Stimulated activated CD8-positive, alpha-beta memory T cell treated with anti-CD3 and anti-CD28 coated beads, Interleukin-15, amount 100 ng/mL, for 24 hours (primary cell): ENCODE data around the gene UBR4.

ENCODE experiments used
- DNase-seq: peaks from one replicate; pipeline ENCODE4 v3.0.0-alpha.2; 2020; ENCODE audit warnings: low read depth

UBR4 gene

DNA sequence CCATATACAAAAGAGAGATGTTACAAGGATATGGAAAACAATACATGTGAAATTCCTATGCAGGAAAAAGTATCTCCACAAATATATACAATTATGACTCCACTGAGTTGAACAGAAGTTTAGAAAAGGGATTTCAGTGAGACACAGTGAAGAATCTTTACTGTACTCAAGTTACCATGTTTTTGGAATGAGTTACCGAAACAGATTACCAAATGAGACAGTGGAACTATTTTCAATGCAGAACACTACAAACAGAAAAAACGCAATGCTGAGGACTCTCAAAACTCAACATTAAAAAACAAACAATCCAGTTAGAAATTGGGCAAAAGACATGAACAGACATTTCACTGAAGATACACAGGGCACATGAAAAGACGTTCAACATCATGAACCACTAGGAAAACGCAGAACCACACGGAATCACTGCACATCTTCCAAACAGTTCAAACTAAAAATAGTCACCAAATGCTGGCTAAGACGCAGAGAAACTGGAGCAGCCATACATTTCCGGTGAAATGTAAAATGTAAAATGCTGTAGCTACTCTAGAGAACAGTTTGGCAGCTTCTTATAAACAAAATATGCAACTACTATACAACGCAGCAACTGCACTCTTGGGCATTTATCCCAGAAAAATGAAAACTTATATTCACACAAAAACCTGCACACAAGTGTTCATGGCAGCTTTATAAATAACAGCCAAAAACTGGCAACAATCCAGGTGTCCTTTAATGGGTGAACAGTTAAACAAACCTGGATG, 118.7 kb downstream of the UBR4 start:
- DNase-seq, result no peak

DNA sequence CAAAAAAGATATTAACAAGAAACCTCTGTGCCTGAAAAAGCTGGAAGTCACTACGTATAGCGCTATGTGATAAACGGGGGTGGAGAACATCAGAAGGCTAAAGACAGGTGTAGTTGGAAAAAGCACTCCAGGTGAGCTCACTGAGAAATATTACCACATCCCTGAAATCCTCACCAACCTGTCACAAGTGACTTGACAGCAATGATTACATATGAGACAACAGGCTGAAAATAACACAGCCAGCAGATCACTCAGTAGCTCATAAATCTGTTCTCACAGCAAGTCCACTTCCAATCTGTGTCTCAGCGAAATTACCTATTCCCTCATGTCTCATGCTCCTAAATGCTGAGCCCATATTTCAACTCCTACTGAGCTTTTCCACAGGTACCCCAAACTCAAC, 120.5 kb downstream of the UBR4 start:
- DNase-seq, result no peak

DNA sequence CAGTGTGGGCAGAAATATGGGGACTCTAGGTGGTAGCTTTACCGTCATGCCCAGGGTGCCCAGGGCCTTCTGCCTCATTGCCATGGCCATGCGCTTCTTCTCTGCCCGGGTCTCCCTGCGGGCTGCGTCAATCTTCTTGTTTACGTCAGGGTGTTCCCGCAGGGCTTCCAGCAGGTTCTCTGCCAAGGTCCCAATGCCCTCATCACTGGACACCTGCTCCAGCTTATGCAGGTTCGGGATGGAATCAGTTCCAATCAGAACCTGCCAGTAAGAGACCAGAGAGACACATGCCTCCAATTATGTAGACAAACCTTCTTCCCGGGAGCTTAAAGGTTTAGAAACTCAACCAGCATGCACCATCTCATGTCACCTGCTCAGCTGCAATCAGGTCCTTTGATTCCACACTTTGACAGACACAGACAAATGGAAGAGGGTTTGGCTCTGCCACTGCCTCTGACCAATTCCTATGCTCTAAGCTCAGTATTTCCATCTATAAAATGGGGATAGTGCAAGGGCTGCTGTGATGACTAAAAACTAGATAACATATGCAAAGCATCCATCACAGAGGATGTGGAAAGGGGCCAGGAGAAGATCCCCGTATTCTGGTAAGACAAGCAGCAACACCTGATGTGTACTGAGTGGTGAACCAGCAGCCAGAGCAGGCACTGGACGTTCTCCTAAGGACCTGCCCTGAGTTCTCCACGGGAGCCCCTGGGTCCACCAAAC, 121.2 kb downstream of the UBR4 start:
- no peak for DNase-seq

DNA sequence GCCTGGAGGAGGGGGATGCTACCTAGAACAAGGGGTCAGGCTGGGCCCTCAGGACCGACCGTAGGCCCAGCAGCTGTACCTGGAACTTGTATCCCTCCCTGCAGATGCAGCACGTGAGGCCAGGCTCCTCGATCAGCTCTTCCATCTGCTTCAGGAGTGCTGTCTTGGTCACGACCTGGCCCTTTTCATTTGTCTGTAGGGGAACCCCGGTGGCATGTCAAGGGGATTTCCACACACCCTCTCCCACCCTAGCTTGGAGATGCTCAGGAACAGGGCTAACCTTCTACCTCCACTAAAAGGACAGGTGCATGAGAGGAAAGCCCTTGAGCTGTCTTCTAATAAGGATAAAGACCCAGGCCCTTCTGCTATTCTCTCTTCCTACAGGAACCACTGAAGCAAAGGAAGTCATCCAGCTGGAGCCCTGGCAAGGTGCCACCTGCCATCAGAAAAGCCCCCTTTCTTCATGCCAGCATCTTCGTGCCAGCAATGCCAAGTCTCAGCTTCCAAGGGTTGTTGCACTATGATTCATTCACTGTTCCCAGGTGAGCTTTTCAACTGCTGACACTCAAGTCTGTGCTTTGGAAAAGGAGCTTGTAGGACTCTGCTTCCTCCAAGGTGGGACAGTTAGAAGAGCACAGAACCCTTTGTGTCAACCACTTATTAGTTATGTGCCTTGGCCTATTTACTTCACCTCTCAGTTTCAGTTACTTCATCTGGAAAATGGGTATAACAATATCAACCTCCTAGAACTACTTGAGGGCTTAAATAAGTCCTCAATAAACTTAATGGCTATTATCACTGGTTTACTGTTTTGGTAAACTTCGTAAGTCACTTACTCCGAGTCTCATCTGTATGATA, 122.1 kb downstream of the UBR4 start:
- DNase-seq, result no peak

DNA sequence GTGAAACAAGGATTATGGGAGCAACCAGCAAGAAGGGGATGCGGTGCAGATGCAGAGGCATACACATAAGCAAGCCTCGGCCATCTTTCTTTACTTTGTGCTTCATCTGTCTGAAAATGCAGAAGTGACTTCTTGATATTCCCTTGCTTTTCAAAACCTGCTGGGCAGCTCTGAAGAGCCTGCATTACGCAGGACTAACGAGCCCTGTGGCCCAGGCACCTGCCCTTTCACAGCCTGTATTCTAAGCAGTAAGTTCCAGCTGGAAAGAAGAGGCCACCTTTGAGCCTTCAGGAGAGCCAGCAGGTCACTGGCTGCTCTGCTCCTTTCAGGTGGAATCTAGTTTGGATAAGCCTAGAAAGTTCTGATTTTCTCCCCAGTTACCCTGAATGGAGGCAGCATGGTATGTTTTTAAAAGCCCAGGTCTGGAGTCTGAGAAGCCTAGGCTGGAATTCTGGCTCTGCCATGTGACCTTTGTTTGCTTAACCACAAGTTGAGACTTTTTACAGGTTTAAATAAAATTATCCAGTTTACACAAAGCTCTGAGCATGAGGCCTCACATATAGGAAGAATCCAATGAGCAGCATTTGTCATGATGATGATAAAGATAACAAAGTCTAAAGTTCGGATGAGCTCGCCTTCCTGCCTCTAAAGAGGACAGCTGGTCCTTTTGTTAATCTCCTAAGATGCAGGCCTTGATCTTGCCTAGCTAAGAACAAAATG, 122.9 kb downstream of the UBR4 start:
- DNase-seq, result no peak

DNA sequence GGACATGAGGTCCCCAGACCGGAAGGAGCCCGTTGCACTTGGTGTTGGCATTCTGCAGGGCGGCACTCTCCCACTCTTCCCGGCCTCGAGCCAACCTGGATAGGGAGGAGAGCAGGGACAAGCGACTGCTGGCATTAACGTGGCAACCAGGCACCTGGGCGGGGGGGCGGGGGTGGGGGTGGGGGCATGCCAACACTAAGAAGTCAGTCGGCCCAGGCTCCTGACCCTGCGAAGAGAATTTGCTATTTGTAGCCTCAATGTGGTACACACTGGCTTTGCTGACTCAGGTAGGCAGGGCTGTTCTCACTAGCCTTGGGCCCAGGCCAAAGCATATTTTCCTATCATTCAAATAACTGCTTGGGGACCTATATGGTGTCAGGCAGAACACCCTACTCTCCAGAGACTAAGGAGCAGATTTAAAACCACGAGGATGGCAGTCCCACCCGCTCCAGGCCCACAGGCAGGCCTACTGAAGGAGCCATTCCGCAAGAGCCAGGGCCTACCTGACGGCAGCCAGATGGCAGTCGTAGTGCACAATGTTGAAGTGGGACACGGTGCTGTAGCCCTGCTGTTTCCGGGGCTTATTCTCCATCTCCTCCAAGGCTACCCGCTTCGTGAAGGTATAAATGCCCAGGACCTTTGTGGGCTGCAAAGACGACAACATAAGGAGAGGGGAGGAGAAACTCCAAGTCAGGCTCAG, 123.7 kb downstream of the UBR4 start:
- no peak for DNase-seq

DNA sequence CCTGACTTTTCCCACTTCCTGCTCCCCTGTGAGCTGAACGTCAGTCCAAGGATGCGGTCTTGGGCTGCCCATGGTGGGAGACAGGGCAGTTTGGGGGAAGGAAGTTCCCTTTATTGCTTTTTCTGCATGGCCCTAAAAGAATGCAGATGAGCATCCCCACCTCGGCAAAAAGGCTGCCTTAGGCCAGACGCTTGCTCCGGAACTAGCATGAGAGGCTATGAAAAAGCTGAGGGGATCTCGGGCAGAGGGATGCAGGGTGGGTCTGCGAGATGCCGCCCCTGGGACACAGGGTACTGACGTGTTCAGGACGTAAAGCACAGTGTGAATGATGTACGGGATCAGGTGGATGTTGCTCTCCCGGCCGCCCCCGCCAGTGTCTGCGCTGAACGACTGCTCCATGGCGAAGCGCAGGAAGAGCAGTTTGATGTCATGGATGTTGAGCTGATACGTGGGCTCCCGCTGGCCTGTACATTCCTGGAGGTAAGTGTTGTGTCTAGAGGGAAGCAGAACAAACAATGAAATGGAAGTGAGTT, 125.8 kb downstream of the UBR4 start:
- no peak for DNase-seq

DNA sequence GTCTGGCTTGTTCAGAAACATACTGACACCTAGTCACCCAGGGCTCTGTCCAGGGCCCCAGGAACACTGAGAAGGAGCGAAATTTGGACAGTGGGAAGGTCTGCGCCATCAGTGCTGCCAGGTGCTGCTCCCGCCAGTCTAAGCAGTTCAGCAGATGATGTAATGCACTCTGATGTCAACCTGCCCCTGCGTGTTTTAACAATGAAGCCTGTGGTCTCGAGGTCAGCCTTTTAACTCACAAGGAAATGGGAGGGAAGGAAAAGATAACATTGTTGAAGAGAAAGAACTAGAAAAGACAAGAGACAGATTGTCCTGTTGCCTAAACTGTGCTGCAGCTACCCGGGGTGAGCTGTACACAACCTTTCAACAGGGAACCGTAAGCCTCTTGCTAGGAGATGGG, 127.0 kb downstream of the UBR4 start:
- DNase-seq, result no peak

DNA sequence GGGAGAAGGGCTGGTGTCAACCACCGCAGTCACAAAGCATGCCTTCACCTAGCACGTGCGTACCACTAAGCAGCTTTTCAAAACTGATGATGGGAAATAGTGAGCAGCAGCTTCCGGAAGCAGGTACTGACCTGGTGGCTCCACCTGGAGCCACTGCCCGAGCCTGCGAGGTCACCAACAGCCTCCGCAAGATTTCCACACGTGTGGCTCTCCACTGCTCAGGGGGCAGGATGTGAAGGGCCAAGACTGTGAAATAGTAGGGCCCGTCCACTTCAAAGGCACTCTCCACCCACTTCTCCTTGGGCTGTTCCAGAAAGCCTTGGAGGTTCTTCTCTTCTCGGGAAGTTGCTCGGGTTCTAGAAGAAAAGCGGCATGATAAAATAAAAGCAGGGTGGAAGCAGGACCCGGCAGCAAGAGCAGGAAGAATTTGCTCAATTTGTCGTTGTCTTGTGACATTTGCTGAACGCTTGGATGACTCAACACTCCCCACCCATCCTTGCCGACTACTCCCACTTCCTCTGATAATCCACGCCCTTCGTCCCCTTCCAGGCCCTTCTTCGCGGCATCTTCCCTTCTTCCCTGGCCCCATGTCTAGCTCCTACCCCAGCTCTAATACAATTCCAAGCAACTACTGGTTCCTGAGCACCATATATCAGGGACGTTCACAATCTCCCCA, 128.7 kb downstream of the UBR4 start:
- no peak for DNase-seq

DNA sequence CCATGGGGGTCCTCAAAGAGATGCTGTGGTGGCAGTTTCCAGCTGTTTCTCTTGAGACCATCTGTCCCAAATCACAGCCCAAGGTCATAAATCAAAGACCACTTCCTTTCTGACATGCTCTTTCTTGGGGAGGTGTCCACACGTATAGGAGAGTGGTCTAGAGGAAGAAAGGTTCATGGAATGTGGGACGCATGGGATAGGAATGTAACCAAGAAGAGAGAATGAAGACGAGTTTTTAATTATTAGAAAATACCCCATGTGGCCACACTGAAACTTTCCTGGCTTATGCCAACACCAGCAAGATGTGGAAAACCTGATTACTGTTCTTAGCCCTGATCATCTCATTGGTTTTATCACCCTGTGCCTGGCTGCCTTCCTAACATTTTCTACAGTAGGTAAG, 129.3 kb downstream of the UBR4 start:
- DNase-seq, result no peak

DNA sequence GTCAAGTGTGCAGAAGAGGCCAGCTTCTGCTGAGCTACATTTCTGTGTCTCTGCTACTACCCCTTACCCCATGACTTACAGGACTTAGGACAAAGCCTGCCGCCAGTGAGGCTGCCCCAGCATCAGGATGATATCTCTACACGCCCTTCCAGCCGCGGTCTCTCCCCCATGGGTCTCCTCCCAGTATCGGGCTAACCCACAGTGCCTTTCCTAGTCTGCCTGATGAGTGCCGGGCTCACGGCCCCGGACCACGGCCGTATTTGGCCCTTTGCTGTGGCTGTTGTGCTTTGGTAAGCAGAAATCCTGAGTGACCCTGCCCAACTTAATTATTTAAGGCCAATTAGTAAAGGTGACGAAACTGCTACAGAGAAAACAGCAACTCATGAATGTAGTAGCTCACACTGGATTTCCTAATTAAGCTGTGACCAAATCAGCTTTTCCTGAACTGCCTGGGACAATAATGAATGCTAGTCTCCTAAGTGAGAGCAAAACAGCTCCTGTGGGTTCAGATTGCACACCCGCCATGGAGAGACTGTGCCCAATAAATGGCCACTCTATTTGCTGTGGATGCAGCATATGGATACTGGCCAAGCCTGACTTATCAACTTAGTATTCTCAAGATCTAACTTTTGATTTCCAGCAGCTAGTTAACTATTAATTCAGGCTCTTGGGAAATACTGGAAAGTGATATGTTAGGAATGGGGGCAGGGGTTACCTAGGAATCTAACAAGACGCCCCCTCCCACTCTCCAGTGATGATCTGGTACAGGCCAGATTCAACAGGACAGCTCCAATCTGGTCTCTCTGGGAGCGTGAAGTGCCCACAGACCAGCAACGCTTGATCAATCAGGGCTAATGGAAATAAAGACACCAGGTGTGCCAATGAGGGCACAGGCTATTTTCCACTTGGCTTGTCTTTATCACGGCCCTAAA, 130.3 kb downstream of the UBR4 start:
- no peak for DNase-seq

DNA sequence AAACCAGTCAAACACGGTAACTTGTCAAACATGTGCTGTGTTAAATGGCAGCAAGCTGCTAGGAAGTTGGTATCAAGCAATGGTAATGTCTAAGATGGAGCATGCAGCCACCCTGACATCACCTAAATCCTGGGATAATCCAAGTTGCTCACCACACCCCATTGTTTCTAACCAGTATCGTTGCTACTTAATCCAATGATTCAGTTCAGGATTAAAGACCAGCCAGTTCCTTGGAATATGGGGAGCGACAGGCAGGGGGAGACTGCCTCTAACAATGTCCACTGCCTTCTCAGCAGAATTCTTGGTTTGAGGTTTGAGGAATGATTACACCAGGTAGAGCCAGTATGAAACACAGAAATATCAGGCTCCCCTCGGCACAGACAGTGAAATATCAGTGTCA, 131.5 kb downstream of the UBR4 start:
- DNase-seq, result no peak

DNA sequence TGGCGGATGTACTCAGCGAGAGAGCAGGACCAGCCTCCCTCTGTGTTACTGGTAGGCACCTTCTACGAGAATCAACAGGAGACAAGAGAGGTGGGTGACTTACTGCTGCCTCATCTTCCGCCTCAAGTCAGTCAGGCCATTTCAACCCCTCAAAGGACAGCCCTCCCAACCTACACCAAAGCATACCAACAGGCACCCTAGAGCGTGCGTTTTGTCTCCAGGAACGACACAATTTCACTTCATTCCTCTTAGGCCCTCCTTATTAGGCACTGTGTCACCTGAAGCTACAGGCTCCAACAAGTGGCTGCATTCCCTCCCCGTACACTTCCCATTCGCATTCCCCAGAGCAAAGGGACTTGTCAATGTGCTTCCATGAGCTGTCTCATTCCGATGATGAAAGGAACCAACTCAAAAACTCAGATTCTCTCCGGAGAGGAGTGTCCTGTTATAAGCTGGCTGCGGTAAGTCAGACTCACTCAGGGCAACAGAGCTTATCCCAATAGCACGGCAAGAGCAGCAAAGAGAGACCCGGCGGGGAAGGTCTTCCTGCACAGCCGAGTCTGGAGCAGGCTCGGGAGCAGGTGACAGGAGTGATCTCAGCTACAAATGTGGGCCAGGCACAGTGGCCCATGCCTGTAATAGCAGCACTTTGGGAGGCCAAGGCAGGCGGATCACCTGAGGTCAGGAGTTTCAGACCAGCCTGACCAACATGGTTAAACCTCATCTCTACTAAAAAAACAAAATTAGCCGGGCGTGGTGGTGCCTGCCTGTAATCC, 133.0 kb downstream of the UBR4 start:
- DNase-seq, result no peak

DNA sequence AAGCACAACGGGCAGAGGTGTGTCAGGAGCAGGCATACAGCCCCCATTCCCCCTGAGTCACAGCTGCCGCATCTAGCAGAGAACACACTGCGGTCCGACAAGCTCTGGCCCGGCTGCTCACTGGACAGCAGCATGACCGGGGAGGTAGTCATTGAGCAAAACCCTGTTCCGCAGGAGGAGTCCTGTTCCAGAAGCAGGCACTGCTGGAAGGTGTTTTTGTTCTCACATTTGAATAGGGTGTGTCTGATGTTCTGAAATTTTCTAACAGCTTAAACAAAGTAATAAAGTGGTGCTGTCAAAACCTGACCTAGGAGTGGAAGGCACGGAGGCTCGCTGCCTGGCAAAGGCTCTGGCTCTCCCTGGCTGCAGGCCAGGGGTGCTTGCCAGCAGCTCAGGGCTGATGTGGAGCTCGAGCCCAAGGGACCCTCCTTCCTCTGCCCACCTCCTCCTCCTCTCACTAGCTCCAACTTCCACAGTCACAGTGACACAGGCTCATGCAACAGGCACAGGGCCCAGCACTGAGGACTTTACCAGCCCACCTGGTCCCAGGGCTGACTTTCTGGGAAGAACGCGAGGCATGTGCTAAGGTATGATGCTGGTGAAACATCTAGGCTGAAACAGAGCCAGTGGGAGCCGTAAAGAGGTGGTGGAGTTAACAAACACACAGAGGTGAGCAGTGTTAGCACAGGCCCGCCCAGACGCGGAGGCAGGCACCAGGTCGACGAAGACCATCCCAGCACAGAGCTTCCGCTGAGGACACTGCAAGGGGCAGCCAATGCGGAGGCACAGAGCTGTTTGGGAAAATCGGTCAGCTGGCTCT, 135.0 kb downstream of the UBR4 start:
- DNase-seq, result no peak

DNA sequence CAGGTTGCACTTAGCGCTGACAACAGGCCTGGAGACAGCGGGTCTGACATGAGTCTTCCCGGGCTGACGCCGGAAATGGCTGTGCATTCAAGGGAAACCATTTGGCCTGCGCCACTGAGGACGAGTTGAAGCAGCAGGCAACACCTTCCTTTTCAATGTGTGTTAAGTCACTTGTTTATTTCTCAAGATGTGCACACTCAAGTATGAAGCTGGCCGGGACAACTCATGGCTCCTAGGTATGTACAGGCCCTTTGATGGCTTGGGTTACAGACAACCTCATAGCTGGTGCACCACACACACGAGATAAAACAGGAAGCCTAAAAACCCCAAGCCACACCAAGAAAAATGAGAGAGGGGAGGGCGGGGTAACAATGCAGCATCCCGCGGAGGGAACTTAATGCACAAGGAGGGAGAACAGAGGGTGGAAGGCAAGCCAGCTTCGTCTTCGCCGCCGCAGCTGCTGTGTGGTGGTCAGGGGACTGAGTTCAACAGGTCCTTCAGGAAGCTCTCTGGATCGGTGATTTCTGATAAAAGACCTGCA, 135.6 kb downstream of the UBR4 start:
- no peak for DNase-seq

DNA sequence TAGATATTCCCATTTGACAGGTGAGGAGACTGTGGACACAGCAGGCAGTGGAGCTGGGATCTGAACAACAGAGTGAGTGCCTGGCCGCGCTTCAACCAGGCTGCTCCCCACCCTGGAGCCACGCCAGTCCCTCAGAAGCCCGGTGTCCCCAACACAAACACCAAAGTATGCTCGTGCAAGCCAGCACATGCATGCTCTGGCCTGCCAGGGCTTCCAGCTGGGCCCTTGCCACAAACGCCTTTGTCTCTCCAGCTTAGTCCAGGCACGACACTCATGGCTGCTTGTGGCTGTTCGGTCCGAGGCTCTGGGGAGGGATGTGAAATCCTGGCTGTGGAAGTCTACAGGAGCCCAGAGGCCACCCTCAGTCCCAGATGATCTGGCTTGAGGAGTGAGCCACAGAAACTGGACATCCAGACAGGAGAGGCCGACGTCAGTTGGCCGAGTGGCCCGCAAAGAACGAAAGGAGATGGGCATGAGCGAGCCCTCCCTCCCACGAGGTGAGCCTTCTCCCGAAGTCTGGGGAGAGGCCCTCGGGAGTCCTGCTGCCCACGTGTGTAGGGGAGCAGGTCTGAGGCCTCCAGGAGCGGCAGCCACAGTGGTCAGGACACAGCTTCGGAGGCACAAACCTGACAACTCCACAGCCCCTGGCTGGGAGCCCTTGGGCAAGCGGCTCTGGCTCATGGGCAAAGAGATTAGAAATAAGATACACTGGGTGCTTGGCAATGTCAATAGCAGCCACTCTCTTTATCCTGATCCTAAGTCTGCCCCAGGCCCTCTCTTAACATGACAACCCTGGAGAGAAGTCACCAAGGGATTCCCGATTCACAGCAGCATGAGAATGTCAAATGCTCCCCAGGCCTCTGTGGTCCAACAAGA, 136.5 kb downstream of the UBR4 start:
- no peak for DNase-seq
